ENCODE results near the gene DDX50.

The DDX50 gene

GRCh38 chr10:68901105-68901927, at the start of gene DDX50:
DDX50 (plus strand) TSS chr10:68901315; CDS start chr10:68901385, 70 bp downstream.
- H3K79me2 ChIP-seq (ENCODE audit: control insufficient read depth, low read length): peaks cover 51% of the 10 kb centered on the region
- no peak for TF ChIP-seq CTCF (IDR thresholded peaks at IDR 0.05; ENCODE audit: low read depth, low read length, poor library complexity, severe bottlenecking)
- TF ChIP-seq EZH2phosphoT487 (IDR thresholded peaks at IDR 0.05; ENCODE audit: borderline replicate concordance, low read length): no peak
- H4K20me1 ChIP-seq (ENCODE audit: control insufficient read depth, insufficient read depth, low read depth, low read length): 0 out of 2 replicates have a peak, but pooled peaks cover 5% of the 10 kb centered on the region
- no peaks in the 10 kb centered on the region for H3K9me3 ChIP-seq (ENCODE audit: control insufficient read depth, insufficient read depth, low read length)
- peaks cover 35% of the 10 kb centered on the region for H3K36me3 ChIP-seq (ENCODE audit: control insufficient read depth, low read length)
- peak within 1 kb of the TSS; percentile 69 for H3K4me2 ChIP-seq (ENCODE audit: low read length)
- peak within 1 kb of the TSS; percentile 57 for H3K27ac ChIP-seq (ENCODE audit: low read depth, low read length)
- peak within 1 kb of the TSS; percentile 91 for H3K4me3 ChIP-seq (ENCODE audit: low read length)
- H3K9me2 ChIP-seq (replicated peaks; ENCODE audit: control insufficient read depth, low read length): no peaks in the 10 kb centered on the region
- no peaks in the 10 kb centered on the region for H3K27me3 ChIP-seq (ENCODE audit: control insufficient read depth, low read length)
- peaks cover 22% of the 10 kb centered on the region for H3K4me1 ChIP-seq (ENCODE audit: control insufficient read depth, low read length)
- H3F3A ChIP-seq (ENCODE audit: control insufficient read depth, insufficient read depth): no peaks in the 10 kb centered on the region; the same call in 1 of the 2 replicates

- H3K27me3 ChIP-seq (ENCODE audit: control insufficient read depth, low read length): no peaks in the 10 kb centered on the region
- no peaks in the 10 kb centered on the region for H3K79me2 ChIP-seq (ENCODE audit: control insufficient read depth, low read length)
- H3K36me3 ChIP-seq (ENCODE audit: control insufficient read depth, low read length): no peaks in the 10 kb centered on the region
- H4K20me1 ChIP-seq (ENCODE audit: control insufficient read depth, insufficient read depth, low read depth, low read length): no peaks in the 10 kb centered on the region
- TF ChIP-seq EZH2phosphoT487 (IDR thresholded peaks at IDR 0.05; ENCODE audit: borderline replicate concordance, low read length) (no peak), CTCF (IDR thresholded peaks at IDR 0.05; ENCODE audit: low read depth, low read length, poor library complexity, severe bottlenecking) (no peak)
- H3K4me3 ChIP-seq (ENCODE audit: low read length): no peak overlapping the region
- no peaks in the 10 kb centered on the region for H3F3A ChIP-seq (ENCODE audit: control insufficient read depth, insufficient read depth)
- H3K27ac ChIP-seq (ENCODE audit: low read depth, low read length): no peak overlapping the region
- no peaks in the 10 kb centered on the region for H3K9me2 ChIP-seq (replicated peaks; ENCODE audit: control insufficient read depth, low read length)
- no peak overlapping the region for H3K4me2 ChIP-seq (ENCODE audit: low read length)
- H3K9me3 ChIP-seq (ENCODE audit: control insufficient read depth, insufficient read depth, low read length): peaks cover 6% of the 10 kb centered on the region
- peaks cover 6% of the 10 kb centered on the region; the same call in 1 of the 2 replicates for H3K4me1 ChIP-seq (ENCODE audit: control insufficient read depth, low read length)
These were observed 44.8 kb upstream of the DDX50 start for GRCh38 chr10:68856352-68856751.

- Histone ChIP-seq H3K9me2 (replicated peaks; ENCODE audit: control insufficient read depth, low read length) (no peaks in the 10 kb centered on the region), H3K27ac (ENCODE audit: low read depth, low read length) (no peak overlapping the region), H3K79me2 (ENCODE audit: control insufficient read depth, low read length) (no peaks in the 10 kb centered on the region), H3K4me1 (ENCODE audit: control insufficient read depth, low read length) (peaks cover 6% of the 10 kb centered on the region; the same call in 1 of the 2 replicates), H3K9me3 (ENCODE audit: control insufficient read depth, insufficient read depth, low read length) (peaks cover 12% of the 10 kb centered on the region), H3K4me2 (ENCODE audit: low read length) (no peak overlapping the region), H3K27me3 (ENCODE audit: control insufficient read depth, low read length) (no peaks in the 10 kb centered on the region), H3K36me3 (ENCODE audit: control insufficient read depth, low read length) (no peaks in the 10 kb centered on the region), H3F3A (ENCODE audit: control insufficient read depth, insufficient read depth) (no peaks in the 10 kb centered on the region), H3K4me3 (ENCODE audit: low read length) (no peak overlapping the region), H4K20me1 (ENCODE audit: control insufficient read depth, insufficient read depth, low read depth, low read length) (no peaks in the 10 kb centered on the region)
- TF ChIP-seq EZH2phosphoT487 (IDR thresholded peaks at IDR 0.05; ENCODE audit: borderline replicate concordance, low read length): no peak
- no peak for TF ChIP-seq CTCF (IDR thresholded peaks at IDR 0.05; ENCODE audit: low read depth, low read length, poor library complexity, severe bottlenecking)
These were observed 44.1 kb upstream of the DDX50 start for GRCh38 chr10:68857005-68857404.
